Body of pancreas (tissue), 4 donors: ENCODE data around the gene G6PC1. TPM values are rescaled to one million over a fixed set of nuclear protein-coding genes. Genes with fewer than 3 reads are reported as not detected.
"Not testable (repeated sequence)": the region's sequence is repeated elsewhere in the genome, so short reads cannot be mapped to it uniquely, and the experiment has no call there.

ENCODE experiments used
- ATAC-seq: fragments of 150-250 bp; one replicate; pipeline ENCODE4 v1.9.1; 2016
- DNase-seq, 4 donors: peaks; one replicate each; pipeline ENCODE4 v3.0.0-alpha.2; 2019
- H3K27ac ChIP-seq, 4 donors: fragments of 200-600 bp; sonication (generic); 1 replicate in 3 of 4; 2 replicates in 1 of 4; pipeline versions ENCODE4 v1.5.1 to v1.6.1; 2016 to 2019; ENCODE audit warnings: mild to moderate bottlenecking in 1 of 4, mixed read lengths in 1 of 4, moderate library complexity in 1 of 4
- H3K27me3 ChIP-seq, 2 donors: fragments of 200-600 bp; sonication (generic); one replicate each; pipeline ENCODE4 v1.6.0; 2016; ENCODE audit warnings: mild to moderate bottlenecking in 1 of 2
- H3K36me3 ChIP-seq, 2 donors: fragments of 200-600 bp; sonication (generic); replicated peaks in 1 of 2; 2 replicates each; pipeline ENCODE4 v1.5.1; 2016; ENCODE audit warnings: low read depth in 2 of 2; ENCODE audit not compliant: insufficient read depth in 1 of 2
- H3K4me1 ChIP-seq: fragments of 200-600 bp; sonication (generic); one replicate; pipeline ENCODE4 v1.6.0; 2016
- H3K4me3 ChIP-seq, 2 donors: fragments of 200-600 bp; sonication (generic); 1 replicate in 1 of 2; 2 replicates in 1 of 2; pipeline ENCODE4 v1.5.1; 2016 to 2019
- H3K9me3 ChIP-seq, 3 donors: fragments of 200-600 bp; sonication (generic); 1 replicate in 2 of 3; 2 replicates in 1 of 3; pipeline ENCODE4 v1.5.1; 2016
- POLR2A ChIP-seq, 3 donors: fragments of 450-650 bp; IDR thresholded peaks; one replicate each; pipeline ENCODE4 v1.6.1; 2016; ENCODE audit warnings: antibody characterized with exemption in 3 of 3, mild to moderate bottlenecking in 2 of 3
- whole genome bisulfite sequencing, 2 donors: methylation state at CpG; one replicate each; pipeline ENCODE4 v1.1.5; 2017; 5-methylcytosine and 5-hydroxymethylcytosine counted together
- intact Hi-C: fragments of 100-400 bp; cut with DNase I; formaldehyde crosslinking; loops from one replicate; pipeline ENCODE4 v1.15.1; 2023
- total RNA-seq, 2 donors: library from RNA; depleted of rRNA; stranded (reverse); fragments of >200 nt; gene quantifications; one replicate each; pipeline ENCODE4 v1.1.0, GENCODE V29; 2016
- TF ChIP-seq, protein P1 (sequence below), 7 experiments: fragments of 450-650 bp in 4 of 7; fragments of 200-600 bp in 3 of 7; sonication (generic) in 3 of 7; IDR thresholded peaks; one replicate each; pipeline ENCODE4 v1.5.1; 2016 to 2019; ENCODE audit warnings: antibody characterized with exemption in 7 of 7

The G6PC1 gene
- total RNA-seq, 2 donors from 2014 or later: 2.6 TPM; not detected in 1

DNA sequence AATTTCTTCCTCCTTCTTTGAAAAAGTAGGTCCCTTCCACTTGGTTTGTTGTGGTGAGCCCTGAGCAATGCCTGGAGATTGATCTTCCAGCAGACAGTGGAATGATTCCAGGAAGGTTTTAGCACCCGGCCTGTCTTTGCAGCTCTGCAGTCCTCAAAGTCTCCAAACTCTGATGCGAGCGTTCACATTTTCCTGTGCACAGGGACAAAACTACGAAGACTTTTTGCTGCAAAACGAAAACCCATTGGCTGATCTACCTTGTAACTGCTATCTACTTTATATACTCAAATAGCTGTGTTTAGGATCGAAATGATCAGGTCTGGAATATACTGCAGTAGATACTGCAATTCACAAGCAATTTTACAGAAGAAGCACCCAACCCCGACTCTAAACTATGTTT, 21.7 kb downstream of the G6PC1 start:
- TF ChIP-seq, protein P1, sequence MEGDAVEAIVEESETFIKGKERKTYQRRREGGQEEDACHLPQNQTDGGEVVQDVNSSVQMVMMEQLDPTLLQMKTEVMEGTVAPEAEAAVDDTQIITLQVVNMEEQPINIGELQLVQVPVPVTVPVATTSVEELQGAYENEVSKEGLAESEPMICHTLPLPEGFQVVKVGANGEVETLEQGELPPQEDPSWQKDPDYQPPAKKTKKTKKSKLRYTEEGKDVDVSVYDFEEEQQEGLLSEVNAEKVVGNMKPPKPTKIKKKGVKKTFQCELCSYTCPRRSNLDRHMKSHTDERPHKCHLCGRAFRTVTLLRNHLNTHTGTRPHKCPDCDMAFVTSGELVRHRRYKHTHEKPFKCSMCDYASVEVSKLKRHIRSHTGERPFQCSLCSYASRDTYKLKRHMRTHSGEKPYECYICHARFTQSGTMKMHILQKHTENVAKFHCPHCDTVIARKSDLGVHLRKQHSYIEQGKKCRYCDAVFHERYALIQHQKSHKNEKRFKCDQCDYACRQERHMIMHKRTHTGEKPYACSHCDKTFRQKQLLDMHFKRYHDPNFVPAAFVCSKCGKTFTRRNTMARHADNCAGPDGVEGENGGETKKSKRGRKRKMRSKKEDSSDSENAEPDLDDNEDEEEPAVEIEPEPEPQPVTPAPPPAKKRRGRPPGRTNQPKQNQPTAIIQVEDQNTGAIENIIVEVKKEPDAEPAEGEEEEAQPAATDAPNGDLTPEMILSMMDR (IDR thresholded peaks at IDR 0.05): no peak
- no peak for TF ChIP-seq POLR2A (IDR thresholded peaks at IDR 0.05)
- intact Hi-C loops: no loop called here
- ATAC-seq (no peak), DNase-seq (no peak)
- WGBS, 2 donors: 73 to 75% methylated on average over 7 of the region's 7 CpGs
- Histone ChIP-seq H3K4me1 (peaks cover 46% of the 10 kb centered on the region), H3K9me3 (no peaks in the 10 kb centered on the region), H3K27ac (no peak overlapping the region), H3K27me3 (no peaks in the 10 kb centered on the region), H3K36me3 (no peaks in the 10 kb centered on the region), H3K4me3 (no peak overlapping the region)

DNA sequence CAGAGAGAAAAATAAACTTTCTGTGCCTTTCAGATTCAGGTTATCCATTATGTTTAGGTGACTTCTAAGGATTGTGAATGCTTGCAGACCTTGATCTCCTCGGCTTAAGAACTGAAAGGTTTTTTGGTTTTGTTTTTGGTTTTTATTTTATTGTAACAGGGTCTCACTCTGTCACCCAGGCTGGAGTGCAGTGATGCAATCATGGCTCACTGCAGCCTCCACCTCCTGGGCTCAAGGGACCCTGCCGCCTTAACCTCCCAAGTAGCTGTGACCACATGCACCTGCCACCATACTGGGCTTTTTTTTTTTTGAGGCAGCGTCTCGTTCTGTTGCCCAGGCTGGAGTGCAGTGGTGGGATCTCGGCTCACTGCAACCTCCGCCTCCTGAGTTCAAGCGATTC, 22.9 kb downstream of the G6PC1 start:
- H3K4me3 ChIP-seq, H3K27ac ChIP-seq, intact Hi-C loops, ATAC-seq, H3K27me3 ChIP-seq, DNase-seq, H3K9me3 ChIP-seq, H3K36me3 ChIP-seq: not testable (repeated sequence)
- peaks cover 37% of the 10 kb centered on the region for H3K4me1 ChIP-seq
- 81 to 92% methylated on average over 5 to 6 of the region's 7 CpGs for WGBS, 2 donors

DNA sequence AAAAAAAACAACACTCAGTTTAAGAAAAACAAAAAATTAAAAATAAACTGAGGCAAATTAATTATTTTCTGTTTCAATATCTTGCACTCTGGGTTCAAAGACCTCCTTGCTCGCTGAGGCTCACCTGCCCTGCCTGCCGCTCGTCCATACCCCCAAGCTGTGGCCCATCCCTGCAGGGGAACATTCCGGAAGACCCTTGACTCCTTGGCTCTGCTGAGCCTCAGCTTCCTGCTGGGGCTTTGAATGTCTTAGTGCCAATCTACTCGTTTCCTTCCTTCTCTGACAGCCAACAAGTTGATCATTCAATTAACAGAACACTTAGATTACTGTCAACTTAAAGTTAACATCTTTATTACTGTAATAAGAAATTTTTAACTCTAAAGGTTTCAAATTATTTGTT, 24.3 kb downstream of the G6PC1 start:
- Histone ChIP-seq H3K36me3 (no peaks in the 10 kb centered on the region), H3K9me3 (no peaks in the 10 kb centered on the region), H3K4me1 (peaks cover 29% of the 10 kb centered on the region), H3K27me3 (no peaks in the 10 kb centered on the region), H3K27ac (no peak overlapping the region), H3K4me3 (no peak overlapping the region)
- no peak for TF ChIP-seq POLR2A (IDR thresholded peaks at IDR 0.05)
- TF ChIP-seq, protein P1 (IDR thresholded peaks at IDR 0.05): no peak
- no peak for DNase-seq
- intact Hi-C loops: no loop called here
- no peak for ATAC-seq
- 51 to 82% methylated on average over 5 of the region's 5 CpGs for WGBS, 2 donors

DNA sequence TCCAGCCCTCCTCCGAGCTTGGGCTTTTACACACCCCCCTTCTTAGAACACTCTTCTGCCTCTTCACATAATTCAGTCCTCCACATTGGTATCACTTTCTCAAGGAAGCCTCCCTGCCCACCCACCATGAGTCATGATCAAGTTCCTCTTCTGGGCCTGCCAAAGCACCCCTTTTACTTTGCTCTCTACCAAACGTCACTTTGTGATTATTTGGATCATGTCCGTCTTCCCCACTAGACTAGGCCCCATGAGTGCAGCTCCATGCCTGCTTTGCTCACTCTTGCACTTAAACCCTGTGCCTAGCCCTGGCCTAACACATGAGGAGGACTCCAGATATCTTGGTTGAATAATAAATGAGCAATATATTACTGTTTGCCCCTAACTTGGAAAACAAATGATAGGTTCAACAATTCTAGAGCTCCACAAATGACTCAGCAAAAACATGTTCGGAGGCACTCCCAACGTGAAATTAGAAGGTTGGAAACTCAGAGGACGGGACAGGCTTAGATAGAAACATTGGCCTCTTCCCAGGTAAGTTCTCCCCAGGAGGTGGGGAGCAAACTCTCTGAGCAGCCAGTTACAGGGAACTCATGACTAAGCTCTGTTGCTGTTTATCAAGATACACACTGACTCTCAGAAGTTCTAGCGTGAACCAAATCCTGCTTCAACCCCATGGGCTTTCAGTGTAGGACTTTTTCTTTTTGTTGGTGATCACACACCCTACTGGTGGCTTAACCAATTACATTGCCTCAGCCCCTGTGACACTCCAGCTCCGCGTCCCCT, 28.3 kb downstream of the G6PC1 start:
- Histone ChIP-seq H3K9me3 (no peaks in the 10 kb centered on the region), H3K36me3 (no peaks in the 10 kb centered on the region), H3K4me3 (no peak overlapping the region), H3K27me3 (no peaks in the 10 kb centered on the region), H3K4me1 (peaks cover 9% of the 10 kb centered on the region), H3K27ac (peak overlapping the region; percentile 57 to 77 (median 76))
- DNase-seq: peak; percentile 60 to 86 (median 74)
- peak; percentile 96 for ATAC-seq
- TF ChIP-seq POLR2A (IDR thresholded peaks at IDR 0.05): no peak
- TF ChIP-seq, protein P1 (IDR thresholded peaks at IDR 0.05): peak; percentile 43 to 91 (median 83)
- WGBS, 2 donors: 22 to 30% methylated on average over 9 of the region's 9 CpGs
- intact Hi-C loops: no loop called here

DNA sequence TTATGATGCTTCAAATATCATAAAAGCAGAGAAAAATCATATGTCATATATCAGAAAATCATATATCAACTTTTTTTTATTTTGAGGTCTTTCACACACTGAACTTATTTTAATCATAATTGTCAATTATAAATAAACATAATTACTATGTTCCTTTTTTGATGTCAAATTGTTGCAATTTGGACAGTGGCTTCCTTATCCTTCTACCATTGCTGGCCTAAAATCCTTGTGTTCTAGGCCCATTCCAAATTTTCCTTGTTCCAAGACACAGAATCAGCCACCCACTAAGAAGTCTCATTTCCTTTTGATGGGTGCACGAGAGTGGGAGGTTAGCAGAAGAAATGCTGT, 28.9 kb downstream of the G6PC1 start:
- H3K27ac ChIP-seq: peak overlapping the region in 3 of 4 donors; percentile 76 to 77 (median 76)
- no peak for ATAC-seq

More for the DNA sequence above, 28.9 kb downstream of the G6PC1 start:
- no peaks in the 10 kb centered on the region for H3K9me3 ChIP-seq
- no peaks in the 10 kb centered on the region for H3K36me3 ChIP-seq
- no peak overlapping the region for H3K4me3 ChIP-seq
- 69 to 81% methylated on average over 1 of the region's 1 CpG for WGBS, 2 donors
- TF ChIP-seq, protein P1 (IDR thresholded peaks at IDR 0.05): peak in 1 of 7 experiments; percentile 1
- TF ChIP-seq POLR2A (IDR thresholded peaks at IDR 0.05): no peak
- DNase-seq: no peak
- H3K4me1 ChIP-seq: peaks cover 9% of the 10 kb centered on the region
- no peaks in the 10 kb centered on the region for H3K27me3 ChIP-seq
- intact Hi-C loops: no loop called here
